ENCODE measurements around the gene KDM2A. TPM values are rescaled to one million over a fixed set of nuclear protein-coding genes. Genes with fewer than 3 reads are reported as not detected.
"Not testable (repeated sequence)": the region's sequence is repeated elsewhere in the genome, so short reads cannot be mapped to it uniquely, and the experiment has no call there.

KDM2A gene
- total and polyA plus RNA-seq, 4 donors = 30.6 to 102 (median 63.2) TPM

- Histone ChIP-seq H3K9ac (ENCODE audit: insufficient read depth in 1 of 2, low read length in 2 of 2) (no peak overlapping the region), H3K4me3 (no peak overlapping the region), H3K36me3 (ENCODE audit: control insufficient read depth in 4 of 4, insufficient read depth in 4 of 4, low read length in 4 of 4) (peaks cover 3 to 14% (median 7%) of the 10 kb centered on the region in 4 donors), H3K9me3 (ENCODE audit: control insufficient read depth in 4 of 4, insufficient read depth in 3 of 4, low read length in 3 of 4) (no peaks in the 10 kb centered on the region), H3K4me1 (ENCODE audit: control insufficient read depth in 5 of 5, insufficient read depth in 5 of 5, low read length in 5 of 5) (peaks cover 0 to 7% (median 4%) of the 10 kb centered on the region in 5 donors), H3K27ac (ENCODE audit: low read depth in 1 of 2, low read length in 1 of 2) (no peak overlapping the region), H3K27me3 (ENCODE audit: control insufficient read depth in 3 of 3, insufficient read depth in 3 of 3, low read length in 2 of 3) (no peaks in the 10 kb centered on the region)
- no peak for TF ChIP-seq CTCF (IDR thresholded peaks at IDR 0.05; ENCODE audit: control extremely low read depth, extremely low read depth)
- DNase-seq (no peak), ATAC-seq (ENCODE audit: insufficient read depth, low FRiP score) (no peak)
- 79 to 88% methylated on average over 4 of the region's 4 CpGs for WGBS, 2 donors
These were observed 7.9 kb downstream of the KDM2A start for GRCh38 chr11:67126986-67127385.

GRCh38 chr11:67130861-67131260, 11.8 kb downstream of the KDM2A start:
- H3K9ac ChIP-seq (ENCODE audit: insufficient read depth in 1 of 2, low read length in 2 of 2); H3K27me3 ChIP-seq (ENCODE audit: control insufficient read depth in 3 of 3, insufficient read depth in 3 of 3, low read length in 2 of 3); ATAC-seq (ENCODE audit: insufficient read depth, low FRiP score); H3K9me3 ChIP-seq (ENCODE audit: control insufficient read depth in 4 of 4, insufficient read depth in 3 of 4, low read length in 3 of 4); DNase-seq; H3K4me1 ChIP-seq (ENCODE audit: control insufficient read depth in 5 of 5, insufficient read depth in 5 of 5, low read length in 5 of 5); H3K27ac ChIP-seq (ENCODE audit: low read depth in 1 of 2, low read length in 1 of 2); H3K4me3 ChIP-seq: not testable (repeated sequence)
- H3K36me3 ChIP-seq (ENCODE audit: control insufficient read depth in 4 of 4, insufficient read depth in 4 of 4, low read length in 4 of 4) = peaks cover 20 to 38% (median 21%) of the 10 kb centered on the region in 4 donors
- 94 to 97% methylated on average over 10 of the region's 10 CpGs for WGBS, 2 donors

- TF ChIP-seq CTCF (IDR thresholded peaks at IDR 0.05; ENCODE audit: control extremely low read depth, extremely low read depth) = no peak
- Histone ChIP-seq H3K4me3 (no peak overlapping the region), H3K9ac (ENCODE audit: insufficient read depth in 1 of 2, low read length in 2 of 2) (no peak overlapping the region), H3K36me3 (ENCODE audit: control insufficient read depth in 4 of 4, insufficient read depth in 4 of 4, low read length in 4 of 4) (peaks cover 24 to 48% (median 29%) of the 10 kb centered on the region in 4 donors), H3K4me1 (ENCODE audit: control insufficient read depth in 5 of 5, insufficient read depth in 5 of 5, low read length in 5 of 5) (peaks cover 0 to 1% (median 0%) of the 10 kb centered on the region in 5 donors), H3K27me3 (ENCODE audit: control insufficient read depth in 3 of 3, insufficient read depth in 3 of 3, low read length in 2 of 3) (no peaks in the 10 kb centered on the region), H3K9me3 (ENCODE audit: control insufficient read depth in 4 of 4, insufficient read depth in 3 of 4, low read length in 3 of 4) (no peaks in the 10 kb centered on the region), H3K27ac (ENCODE audit: low read depth in 1 of 2, low read length in 1 of 2) (no peak overlapping the region)
- DNase-seq (no peak), ATAC-seq (ENCODE audit: insufficient read depth, low FRiP score) (no peak)
- 90 to 91% methylated on average over 1 of the region's 1 CpG for WGBS, 2 donors
These were observed 17.1 kb downstream of the KDM2A start for GRCh38 chr11:67136156-67136555.

GRCh38 chr11:67138922-67139321, 19.9 kb downstream of the KDM2A start:
- ATAC-seq (ENCODE audit: insufficient read depth, low FRiP score) = no peak

More at GRCh38 chr11:67138922-67139321, 19.9 kb downstream of the KDM2A start:
- no peak overlapping the region for H3K4me3 ChIP-seq
- WGBS, 2 donors = 70 to 85% methylated on average over 4 of the region's 4 CpGs
- H3K4me1 ChIP-seq (ENCODE audit: control insufficient read depth in 5 of 5, insufficient read depth in 5 of 5, low read length in 5 of 5) = peaks cover 0 to 1% (median 0%) of the 10 kb centered on the region in 5 donors
- peaks cover 17 to 29% (median 24%) of the 10 kb centered on the region in 4 donors for H3K36me3 ChIP-seq (ENCODE audit: control insufficient read depth in 4 of 4, insufficient read depth in 4 of 4, low read length in 4 of 4)
- H3K27me3 ChIP-seq (ENCODE audit: control insufficient read depth in 3 of 3, insufficient read depth in 3 of 3, low read length in 2 of 3) = no peaks in the 10 kb centered on the region
- no peak overlapping the region for H3K9ac ChIP-seq (ENCODE audit: insufficient read depth in 1 of 2, low read length in 2 of 2)
- no peak for TF ChIP-seq CTCF (IDR thresholded peaks at IDR 0.05; ENCODE audit: control extremely low read depth, extremely low read depth)
- no peak for DNase-seq
- H3K9me3 ChIP-seq (ENCODE audit: control insufficient read depth in 4 of 4, insufficient read depth in 3 of 4, low read length in 3 of 4) = no peaks in the 10 kb centered on the region
- H3K27ac ChIP-seq (ENCODE audit: low read depth in 1 of 2, low read length in 1 of 2) = no peak overlapping the region
